A673 (cell line): Measurements from ENCODE around the gene COIL.

Experiments
- CTCF ChIP-seq: fragments of 300-800, 200-600 bp; sonication (generic); conservative IDR thresholded peaks from 2 replicates; pipeline ENCODE4 v1.5.1; 2017; ENCODE audit warnings: low read depth, mild to moderate bottlenecking, antibody characterized with exemption, low read length, moderate library complexity, mixed read lengths
- EZH2 ChIP-seq: fragments of 200-600 bp; sonication (generic); IDR thresholded peaks from 2 replicates; pipeline ENCODE4 v1.6.1; 2017; ENCODE audit warnings: borderline replicate concordance, low read depth, mild to moderate bottlenecking, mixed read lengths, antibody characterized with exemption, low read length; ENCODE audit not compliant: poor library complexity, severe bottlenecking

- TF ChIP-seq CTCF = no peak
- no peak for TF ChIP-seq EZH2
Measured at GRCh38 chr17:57006040-57006439, 45.2 kb upstream of the COIL start.
